ENCODE data around the gene PGPEP1. TPM values are rescaled to one million over a fixed set of nuclear protein-coding genes. Genes with fewer than 3 reads are reported as not detected.

PGPEP1 gene
- total and polyA plus RNA-seq, 3 experiments from 2014 or later, result 12.2 to 27.7 (median 27.3) TPM

- no peaks in the 10 kb centered on the region for H3K27me3 Mint-ChIP-seq
- no peak overlapping the region for H3K4me3 ChIP-seq (ENCODE audit: low read length)
- no peaks in the 10 kb centered on the region for H3K9me3 Mint-ChIP-seq
- no peaks in the 10 kb centered on the region for H3K4me1 ChIP-seq (ENCODE audit: insufficient read depth, low read length)
- POLR2A ChIA-PET, result interaction anchor here (1.1 kb wide), 1 partner anchor 8 kb away, joined by 3 read pairs; no protein-coding TSS in a partner anchor
- H3K4me1 Mint-ChIP-seq, result no peaks in the 10 kb centered on the region
- H3K27ac Mint-ChIP-seq, result peak overlapping the region in 1 of 8 donors; percentile 38
- H3K36me3 Mint-ChIP-seq, result peaks cover 7 to 54% (median 12%) of the 10 kb centered on the region in 3 donors
- no peaks in the 10 kb centered on the region for H3K36me3 ChIP-seq (ENCODE audit: insufficient read depth, low read length)
- DNase-seq, result no peak
- CTCF ChIA-PET, result interaction anchor here (1.0 kb wide), 1 partner anchor 23 kb away, joined by 4 read pairs; no protein-coding TSS in a partner anchor
- H3K27me3 ChIP-seq (ENCODE audit: insufficient read depth, low read length, poor library complexity, severe bottlenecking), result no peaks in the 10 kb centered on the region
- no peak overlapping the region for H3K4me3 Mint-ChIP-seq
- H3K27ac ChIP-seq (ENCODE audit: low read depth, low read length), result peak overlapping the region; percentile 67
- H3K9me3 ChIP-seq (ENCODE audit: low read length), result no peaks in the 10 kb centered on the region
These were observed 24.6 kb downstream of the PGPEP1 start for GRCh38 chr19:18364826-18365528.

- H3K4me3 Mint-ChIP-seq, result no peak overlapping the region
- H3K4me1 Mint-ChIP-seq, result no peaks in the 10 kb centered on the region
- H3K9me3 Mint-ChIP-seq, result no peaks in the 10 kb centered on the region
- H3K4me1 ChIP-seq (ENCODE audit: insufficient read depth, low read length), result no peaks in the 10 kb centered on the region
- no peaks in the 10 kb centered on the region for H3K9me3 ChIP-seq (ENCODE audit: low read length)
- CTCF ChIA-PET, result interaction anchor here (1.5 kb wide), 1 partner anchor 25 kb away, joined by 3 read pairs; no protein-coding TSS in a partner anchor
- DNase-seq, result no peak
- peaks cover 7 to 53% (median 12%) of the 10 kb centered on the region in 3 donors for H3K36me3 Mint-ChIP-seq
- H3K36me3 ChIP-seq (ENCODE audit: insufficient read depth, low read length), result no peaks in the 10 kb centered on the region
- POLR2A ChIA-PET, result no interaction called here
- H3K27me3 ChIP-seq (ENCODE audit: insufficient read depth, low read length, poor library complexity, severe bottlenecking), result no peaks in the 10 kb centered on the region
- H3K4me3 ChIP-seq (ENCODE audit: low read length), result no peak overlapping the region
- H3K27ac Mint-ChIP-seq, result no peak overlapping the region
- H3K27ac ChIP-seq (ENCODE audit: low read depth, low read length), result peak overlapping the region; percentile 67
- no peaks in the 10 kb centered on the region for H3K27me3 Mint-ChIP-seq
These were observed 25.6 kb downstream of the PGPEP1 start for GRCh38 chr19:18366021-18366435.

- peaks cover 4 to 35% (median 8%) of the 10 kb centered on the region in 3 donors for H3K36me3 Mint-ChIP-seq
- no peak for DNase-seq
- Histone ChIP-seq H3K4me1 (ENCODE audit: insufficient read depth, low read length) (peaks cover 3% of the 10 kb centered on the region), H3K9me3 (ENCODE audit: low read length) (no peaks in the 10 kb centered on the region), H3K4me3 (ENCODE audit: low read length) (no peak overlapping the region), H3K36me3 (ENCODE audit: insufficient read depth, low read length) (no peaks in the 10 kb centered on the region), H3K27me3 (ENCODE audit: insufficient read depth, low read length, poor library complexity, severe bottlenecking) (no peaks in the 10 kb centered on the region), H3K27ac (ENCODE audit: low read depth, low read length) (peak overlapping the region; percentile 61)
- ChIA-PET CTCF (interaction anchor here (1.3 to 1.8 kb wide), 2 partner anchors 20 to 89 kb away, joined by 3 to 7 read pairs; no protein-coding TSS in a partner anchor), POLR2A (no interaction called here)
- no peak overlapping the region for H3K4me3 Mint-ChIP-seq
- H3K27ac Mint-ChIP-seq, result no peak overlapping the region
- H3K27me3 Mint-ChIP-seq, result no peaks in the 10 kb centered on the region
- H3K9me3 Mint-ChIP-seq, result no peaks in the 10 kb centered on the region
- peaks cover 3 to 4% (median 3%) of the 10 kb centered on the region in 3 donors for H3K4me1 Mint-ChIP-seq
These were observed 28.3 kb downstream of the PGPEP1 start for GRCh38 chr19:18368504-18369222.

- peak overlapping the region; percentile 80 for H3K27ac ChIP-seq (ENCODE audit: low read depth, low read length)
- no peaks in the 10 kb centered on the region for H3K27me3 ChIP-seq (ENCODE audit: insufficient read depth, low read length, poor library complexity, severe bottlenecking)
- H3K4me1 ChIP-seq (ENCODE audit: insufficient read depth, low read length), result peaks cover 9% of the 10 kb centered on the region
- H3K9me3 ChIP-seq (ENCODE audit: low read length), result no peaks in the 10 kb centered on the region
- Mint-ChIP-seq H3K27ac (peak overlapping the region in 3 of 8 donors; percentile 26 to 63 (median 44)), H3K9me3 (no peaks in the 10 kb centered on the region), H3K36me3 (no peaks in the 10 kb centered on the region), H3K4me1 (peaks cover 9 to 15% (median 14%) of the 10 kb centered on the region in 3 donors), H3K4me3 (peak overlapping the region in 3 of 7 donors; percentile 4 to 76 (median 17)), H3K27me3 (no peaks in the 10 kb centered on the region)
- H3K4me3 ChIP-seq (ENCODE audit: low read length), result no peak overlapping the region
- POLR2A ChIA-PET, result interaction anchor here (0.6 kb wide), 1 partner anchor 9 kb away, joined by 3 read pairs; no protein-coding TSS in a partner anchor
- no peak for DNase-seq
- CTCF ChIA-PET, result interaction anchor here (1.1 to 2.3 kb wide), 4 partner anchors 15 to 122 kb away, joined by 3 to 11 read pairs (median 6); no protein-coding TSS in a partner anchor
- H3K36me3 ChIP-seq (ENCODE audit: insufficient read depth, low read length), result no peaks in the 10 kb centered on the region
These were observed 33.1 kb downstream of the PGPEP1 start for GRCh38 chr19:18373407-18373891.

- H3K4me3 ChIP-seq (ENCODE audit: low read length), result no peak overlapping the region
- Mint-ChIP-seq H3K27me3 (no peaks in the 10 kb centered on the region), H3K4me1 (peaks cover 9 to 15% (median 14%) of the 10 kb centered on the region in 3 donors), H3K36me3 (no peaks in the 10 kb centered on the region), H3K9me3 (no peaks in the 10 kb centered on the region), H3K4me3 (peak overlapping the region in 6 of 7 donors; percentile 2 to 76 (median 18)), H3K27ac (peak overlapping the region in 5 of 8 donors; percentile 26 to 80 (median 52))
- H3K9me3 ChIP-seq (ENCODE audit: low read length), result no peaks in the 10 kb centered on the region
- peak overlapping the region; percentile 80 for H3K27ac ChIP-seq (ENCODE audit: low read depth, low read length)
- no peaks in the 10 kb centered on the region for H3K36me3 ChIP-seq (ENCODE audit: insufficient read depth, low read length)
- DNase-seq, result peak in 3 of 5 donors; percentile 27 to 73 (median 29)
- POLR2A ChIA-PET, result no interaction called here
- CTCF ChIA-PET, result interaction anchor here (1.1 to 1.8 kb wide), 3 partner anchors 14 to 123 kb away, joined by 3 to 8 read pairs (median 4); no protein-coding TSS in a partner anchor
- H3K4me1 ChIP-seq (ENCODE audit: insufficient read depth, low read length), result peaks cover 9% of the 10 kb centered on the region
- no peaks in the 10 kb centered on the region for H3K27me3 ChIP-seq (ENCODE audit: insufficient read depth, low read length, poor library complexity, severe bottlenecking)
These were observed 33.7 kb downstream of the PGPEP1 start for GRCh38 chr19:18373892-18374629.

- H3K9me3 ChIP-seq (ENCODE audit: low read length), result no peaks in the 10 kb centered on the region
- no peaks in the 10 kb centered on the region for H3K36me3 Mint-ChIP-seq
- no peak overlapping the region for H3K4me3 Mint-ChIP-seq
- H3K4me1 Mint-ChIP-seq, result peaks cover 9 to 15% (median 14%) of the 10 kb centered on the region in 3 donors
- H3K4me1 ChIP-seq (ENCODE audit: insufficient read depth, low read length), result peaks cover 9% of the 10 kb centered on the region
- ChIA-PET CTCF (interaction anchor here (1.6 kb wide), 1 partner anchor 12 kb away, joined by 8 read pairs; no protein-coding TSS in a partner anchor), POLR2A (no interaction called here)
- no peak overlapping the region for H3K27ac ChIP-seq (ENCODE audit: low read depth, low read length)
- H3K9me3 Mint-ChIP-seq, result no peaks in the 10 kb centered on the region
- no peaks in the 10 kb centered on the region for H3K27me3 ChIP-seq (ENCODE audit: insufficient read depth, low read length, poor library complexity, severe bottlenecking)
- peaks cover 3 to 6% of the 10 kb centered on the region in 2 donors for H3K27me3 Mint-ChIP-seq
- DNase-seq, result no peak
- no peaks in the 10 kb centered on the region for H3K36me3 ChIP-seq (ENCODE audit: insufficient read depth, low read length)
- H3K4me3 ChIP-seq (ENCODE audit: low read length), result no peak overlapping the region
- H3K27ac Mint-ChIP-seq, result peak overlapping the region in 1 of 8 donors; percentile 4
These were observed 36.6 kb downstream of the PGPEP1 start for GRCh38 chr19:18377026-18377425.

Data from CD8-positive, alpha-beta memory T cell (primary cell).